ENCODE measurements around the gene ANAPC10. TPM values are rescaled to one million over a fixed set of nuclear protein-coding genes. Genes with fewer than 3 reads are reported as not detected.
"Not testable (repeated sequence)": the region's sequence is repeated elsewhere in the genome, so short reads cannot be mapped to it uniquely, and the experiment has no call there.

Gene ANAPC10
- total RNA-seq, 2 donors from 2014 or later: 13.7 to 17.4 TPM

DNA sequence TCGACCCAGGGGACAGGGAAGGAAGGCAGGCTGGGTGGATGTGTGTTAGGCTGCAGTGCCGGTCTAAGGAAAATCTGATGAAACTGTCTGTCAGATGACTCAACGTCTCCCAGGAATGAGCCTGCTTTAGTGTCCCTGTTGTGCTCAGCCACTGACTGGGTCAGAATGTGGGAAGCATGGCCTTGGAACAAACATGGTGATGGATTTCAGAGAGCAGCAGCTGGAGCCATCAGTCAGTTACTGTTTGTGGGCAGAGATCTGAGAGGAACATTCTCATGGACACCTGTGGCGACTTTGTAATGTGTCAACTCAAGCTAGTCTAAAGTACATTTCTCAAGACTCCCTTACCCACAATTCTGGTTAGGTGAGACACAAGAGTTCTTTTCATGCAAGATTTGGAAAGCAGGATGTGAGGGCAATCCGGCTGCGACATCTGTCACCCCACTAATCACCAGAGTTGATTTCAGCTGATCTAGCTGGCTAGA, 63.2 kb downstream of the ANAPC10 start:
- DNase-seq (no peak), ATAC-seq (no peak)
- intact Hi-C loops (cut with DNase I): no loop called here

- intact Hi-C loops (cut with DNase I): no loop called here
- DNase-seq: no peak
- ATAC-seq: no peak
Observed at GRCh38 chr4:145019346-145019745, 78.7 kb downstream of the ANAPC10 start.

- intact Hi-C loops (cut with DNase I): no loop called here
- ATAC-seq (no peak), DNase-seq (no peak)
Observed at GRCh38 chr4:145014365-145014764, 83.6 kb downstream of the ANAPC10 start.

GRCh38 chr4:145012841-145013240, 85.2 kb downstream of the ANAPC10 start:
- intact Hi-C loops (cut with DNase I): no loop called here
- ATAC-seq: peak in 1 of 2 donors; percentile 90
- DNase-seq: no peak

- DNase-seq (no peak), ATAC-seq (no peak)
- intact Hi-C loops (cut with DNase I): no loop called here
Observed at GRCh38 chr4:145011636-145012035, 86.4 kb downstream of the ANAPC10 start.

DNA sequence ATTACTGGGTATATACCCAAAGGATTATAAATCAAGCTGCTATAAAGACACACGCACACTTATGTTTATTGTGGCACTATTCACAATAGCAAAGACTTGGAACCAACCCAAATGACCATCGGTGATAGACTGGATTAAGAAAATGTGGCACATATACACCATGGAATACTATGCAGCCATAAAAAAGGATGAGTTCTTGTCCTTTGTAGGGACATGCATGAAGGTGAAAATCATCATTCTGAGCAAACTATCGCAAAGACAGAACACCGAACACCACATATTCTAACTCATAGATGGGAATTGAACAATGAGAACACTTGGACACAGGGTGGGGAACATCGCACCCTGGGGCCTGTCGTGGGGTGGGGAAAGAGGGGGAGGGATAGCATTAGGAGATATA, 87.7 kb downstream of the ANAPC10 start:
- intact Hi-C loops (cut with DNase I): not testable (repeated sequence)

DNA sequence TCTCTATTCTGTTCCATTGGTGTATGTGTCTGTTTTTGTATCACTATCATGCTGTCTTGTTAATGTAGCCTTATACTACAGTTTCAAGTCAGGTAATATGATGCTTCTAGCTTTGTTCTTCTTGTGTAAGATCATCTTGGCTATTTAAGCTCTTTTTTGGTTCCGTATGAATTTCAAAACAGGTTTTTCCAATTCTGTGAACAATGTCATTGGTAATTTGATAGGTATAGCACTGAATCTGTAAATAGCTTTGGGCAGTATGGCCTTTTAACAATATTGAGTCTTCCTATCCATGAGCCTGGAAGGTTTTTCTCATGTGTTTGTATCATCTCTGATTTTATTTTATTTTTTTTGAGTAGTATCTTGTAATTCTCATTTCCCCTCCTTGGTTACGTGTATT, 94.3 kb downstream of the ANAPC10 start:
- ATAC-seq: no peak
- intact Hi-C loops (cut with DNase I): no loop called here
- DNase-seq: no peak

More for the DNA sequence above, 87.7 kb downstream of the ANAPC10 start:
- DNase-seq, ATAC-seq: not testable (repeated sequence)

DNA sequence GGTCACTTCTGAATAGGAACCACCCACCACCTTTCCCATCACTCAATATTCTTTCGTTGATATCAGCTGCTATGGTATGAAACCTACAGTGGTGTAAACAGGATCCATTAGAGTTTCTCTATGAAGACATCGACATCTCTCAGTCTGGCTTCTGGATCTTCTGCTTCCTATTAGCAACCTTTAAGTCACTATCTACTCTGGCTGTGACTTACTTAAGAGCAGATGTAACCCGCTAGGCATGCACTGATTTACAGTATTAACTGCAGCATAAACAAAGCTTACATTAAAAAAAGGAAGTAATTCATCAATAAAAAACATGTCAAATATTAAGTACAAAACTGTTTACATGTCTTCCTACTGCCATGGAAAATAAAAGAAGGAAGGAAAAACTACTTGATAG, 96.4 kb downstream of the ANAPC10 start:
- DNase-seq: no peak
- intact Hi-C loops (cut with DNase I): no loop called here
- ATAC-seq: no peak

- intact Hi-C loops (cut with DNase I); DNase-seq: not testable (repeated sequence)
Observed at GRCh38 chr4:145000656-145001055, 97.3 kb downstream of the ANAPC10 start.

GRCh38 chr4:144989306-144989705, 108.7 kb downstream of the ANAPC10 start:
- ATAC-seq (no peak), DNase-seq (no peak)
- intact Hi-C loops (cut with DNase I): no loop called here

More at GRCh38 chr4:145000656-145001055, 97.3 kb downstream of the ANAPC10 start:
- ATAC-seq: not testable (repeated sequence)

DNA sequence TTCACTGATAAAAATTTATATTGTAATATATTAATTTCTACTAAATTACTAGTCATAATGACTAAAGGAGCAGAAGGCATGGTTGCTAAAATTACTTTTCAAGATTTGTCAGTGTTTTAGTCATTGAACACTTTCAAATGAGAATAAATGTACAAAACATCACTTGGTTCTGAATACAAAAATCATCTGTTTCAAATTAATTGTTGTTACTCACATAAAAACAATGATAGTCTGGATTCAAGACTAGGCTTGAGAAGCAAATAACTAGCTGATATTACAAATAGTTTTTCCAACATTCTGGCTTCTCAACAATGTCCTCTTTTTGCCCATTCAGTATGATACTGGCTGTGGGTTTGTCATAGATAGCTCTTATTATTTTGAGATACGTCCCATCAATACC, 112.5 kb downstream of the ANAPC10 start:
- no peak for ATAC-seq
- intact Hi-C loops (cut with DNase I): no loop called here
- no peak for DNase-seq

DNA sequence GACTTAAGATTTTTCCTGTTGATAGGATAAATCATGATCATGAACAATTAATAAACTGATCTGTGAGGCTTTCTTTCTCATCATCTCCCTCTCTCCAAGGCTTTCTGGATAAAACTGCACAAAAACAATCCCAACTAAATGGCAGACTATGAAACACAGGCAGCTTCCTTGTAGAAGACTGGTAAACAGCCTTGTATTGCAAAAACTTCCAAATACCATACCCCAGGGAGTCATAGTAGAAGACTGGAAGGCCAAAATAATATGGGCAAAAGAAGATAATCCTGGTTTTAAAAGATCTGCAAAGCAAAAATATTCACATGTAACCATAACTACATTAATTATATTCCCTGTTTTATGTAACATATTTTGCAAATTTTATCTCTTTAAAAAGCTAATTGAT, 113.0 kb downstream of the ANAPC10 start:
- intact Hi-C loops (cut with DNase I): no loop called here
- DNase-seq (no peak), ATAC-seq (no peak)

DNA sequence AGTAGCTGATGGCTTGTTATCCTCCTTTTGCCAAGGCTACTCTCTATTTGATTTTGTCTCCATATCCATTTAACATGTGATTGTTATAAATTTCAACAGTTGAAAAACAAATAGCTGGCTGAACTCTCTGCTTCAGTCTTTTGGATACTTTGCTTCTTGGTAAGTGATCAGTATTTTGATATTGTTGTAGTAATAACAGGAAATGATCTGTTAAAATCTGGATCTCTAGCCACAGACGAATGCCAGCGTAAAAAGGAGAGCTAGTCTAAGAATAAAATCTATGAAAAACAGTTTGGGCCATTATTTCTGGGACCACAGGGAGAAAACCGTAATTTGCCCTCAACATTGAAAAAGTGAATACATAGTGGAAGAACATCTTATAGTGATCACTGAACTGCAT, 113.8 kb downstream of the ANAPC10 start:
- ATAC-seq (no peak), DNase-seq (no peak)
- intact Hi-C loops (cut with DNase I): no loop called here

GRCh38 chr4:144975718-144976117, 122.3 kb downstream of the ANAPC10 start:
- no peak for ATAC-seq
- DNase-seq: no peak
- intact Hi-C loops (cut with DNase I): no loop called here

DNA sequence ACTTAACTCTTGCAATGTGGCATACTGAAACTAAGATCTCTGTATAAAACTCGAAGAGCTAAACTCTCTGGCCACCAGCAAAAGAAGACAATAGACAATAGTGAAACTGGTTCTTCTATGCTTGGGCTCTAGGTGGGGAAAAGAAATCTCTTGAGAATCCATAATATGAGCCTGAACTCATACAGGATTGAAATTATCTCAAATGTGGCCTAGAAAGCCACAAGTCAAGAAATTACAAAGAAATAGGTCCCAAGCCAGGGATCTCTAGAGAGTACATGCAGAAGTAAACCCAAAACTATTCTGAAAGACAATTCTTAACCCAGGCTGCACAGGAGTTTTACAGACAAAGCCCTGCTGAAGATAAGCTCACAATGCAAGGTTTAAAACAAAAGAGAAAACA, 127.4 kb downstream of the ANAPC10 start:
- intact Hi-C loops (cut with DNase I): no loop called here
- ATAC-seq: no peak
- DNase-seq: no peak

DNA sequence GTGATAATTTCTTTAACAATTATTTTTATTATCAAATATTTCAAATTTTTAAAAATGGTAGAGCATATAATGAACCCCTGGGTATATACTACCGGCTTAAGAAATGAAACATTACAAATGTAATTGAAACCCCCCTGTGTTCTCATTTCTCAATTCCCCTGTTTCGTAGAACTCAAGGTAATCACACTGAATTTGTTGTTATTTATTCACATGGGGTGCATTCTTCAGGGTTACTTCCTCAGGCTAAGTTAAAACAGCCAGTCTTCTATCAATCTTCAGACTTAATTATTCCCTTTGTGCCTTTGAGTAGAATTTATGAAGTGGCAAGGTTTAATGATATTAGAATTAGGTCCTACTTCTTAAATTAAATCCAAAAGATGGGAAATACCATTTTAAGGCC, 128.2 kb downstream of the ANAPC10 start:
- intact Hi-C loops (cut with DNase I): no loop called here
- ATAC-seq (no peak), DNase-seq (no peak)

DNA sequence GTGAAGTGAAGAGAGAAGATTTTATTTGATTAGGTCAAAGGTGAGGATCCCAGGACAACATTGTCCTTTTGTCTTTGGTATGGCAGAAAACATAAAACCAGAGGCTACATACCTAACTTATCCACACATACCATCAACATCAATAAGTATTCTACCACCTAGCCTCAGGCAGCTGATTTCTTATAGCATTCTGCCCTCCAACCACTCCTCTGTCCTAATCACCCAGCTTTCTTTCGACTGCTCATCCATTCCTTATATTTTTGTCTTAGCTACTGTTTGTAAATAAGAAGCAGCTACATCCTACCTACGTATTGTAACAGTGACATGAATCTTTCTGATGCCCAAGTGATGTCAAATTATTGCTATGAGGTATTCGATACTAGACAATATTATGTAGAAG, 129.4 kb downstream of the ANAPC10 start:
- intact Hi-C loops (cut with DNase I): no loop called here
- no peak for ATAC-seq
- no peak for DNase-seq

- ATAC-seq (no peak), DNase-seq (no peak)
- intact Hi-C loops (cut with DNase I): no loop called here
Observed at GRCh38 chr4:144967161-144967560, 130.8 kb downstream of the ANAPC10 start.

DNA sequence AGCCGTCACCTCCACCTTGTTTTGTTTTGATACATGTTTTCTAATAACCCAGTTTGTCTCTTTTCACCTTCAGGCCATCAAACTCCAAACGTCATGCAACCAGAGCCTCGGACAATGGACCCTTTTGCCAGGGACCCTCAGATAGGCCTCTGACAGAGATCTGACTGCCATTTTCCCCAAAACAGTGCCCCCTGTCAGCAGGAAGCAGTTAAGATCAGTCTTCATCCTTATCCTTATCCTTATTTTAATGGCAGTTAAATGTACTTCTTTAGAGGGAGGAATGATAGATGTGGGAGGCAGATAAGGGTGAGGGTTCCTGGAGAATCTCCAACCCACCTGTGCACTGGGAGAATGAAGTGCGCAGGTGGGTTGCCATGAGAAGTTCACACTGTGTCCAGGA, 135.7 kb downstream of the ANAPC10 start:
- intact Hi-C loops (cut with DNase I): no loop called here
- DNase-seq (no peak), ATAC-seq (no peak)

- intact Hi-C loops (cut with DNase I): no loop called here
- ATAC-seq (no peak), DNase-seq (no peak)
Observed at GRCh38 chr4:144955104-144955503, 142.9 kb downstream of the ANAPC10 start.

- no peak for DNase-seq
- intact Hi-C loops (cut with DNase I): no loop called here
- ATAC-seq: no peak
Observed at GRCh38 chr4:144954230-144954629, 143.8 kb downstream of the ANAPC10 start.

DNA sequence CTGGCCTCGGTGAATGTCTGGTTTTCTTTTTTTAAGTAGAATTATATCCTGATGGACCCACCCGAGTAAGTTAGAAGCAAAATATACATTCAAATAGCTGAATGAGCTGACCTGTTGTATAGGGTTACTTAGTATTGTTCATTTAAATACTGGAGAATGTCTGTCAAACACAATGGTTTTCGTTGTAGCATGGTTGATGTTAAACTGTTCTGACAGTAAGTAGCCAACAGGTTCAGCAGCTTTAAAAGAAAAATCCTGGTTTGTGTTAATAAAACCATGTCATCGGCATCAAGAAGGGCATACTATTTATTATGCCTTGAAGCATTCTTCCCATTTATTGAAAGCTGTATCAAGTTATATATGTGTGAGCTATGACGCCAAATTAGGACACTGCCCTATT, 149.6 kb downstream of the ANAPC10 start:
- intact Hi-C loops (cut with DNase I): no loop called here
- ATAC-seq (no peak), DNase-seq (no peak)
